DOHH2 (cell line): ENCODE data around the gene SPAG16.

Source experiments
- CTCF ChIP-seq: fragments of 200-600 bp; sonication (generic); IDR thresholded peaks from one replicate; pipeline ENCODE4 v1.5.1; 2014; ENCODE audit warnings: antibody characterized with exemption, mild to moderate bottlenecking, low read depth, low read length; ENCODE audit not compliant: poor library complexity, severe bottlenecking
- EZH2phosphoT487 ChIP-seq: fragments of 200-600 bp; sonication (generic); IDR thresholded peaks from 2 replicates; pipeline ENCODE4 v1.6.1; 2017; ENCODE audit warnings: borderline replicate concordance, mild to moderate bottlenecking, antibody characterized with exemption, low read length, moderate library complexity, mixed read lengths

GRCh38 chr2:213279116-213279620, 5.1 kb upstream of the SPAG16 start:
- no peak for TF ChIP-seq CTCF
- no peak for TF ChIP-seq EZH2phosphoT487
